ENCODE data around the gene KIF6.

GRCh38 chr6:39754514-39755115 is 29.4 kb upstream of the KIF6 start:
- no peak for TF ChIP-seq CTCF (IDR thresholded peaks at IDR 0.05)
- no peak for TF ChIP-seq EZH2 (IDR thresholded peaks at IDR 0.05; ENCODE audit: borderline replicate concordance, insufficient read depth, low read depth, low read length, poor library complexity, severe bottlenecking)

Data from B cell (primary cell).